K562 (cell line): ENCODE results near the gene ZNF366. TPM values are rescaled to one million over a fixed set of nuclear protein-coding genes. Genes with fewer than 3 reads are reported as not detected.

Experiments
- ATAC-seq: fragments of 200-7000 bp; cut with Tn5 transposase; 3 replicates; pipeline ENCODE4 v1.9.1; 2020; ENCODE audit warnings: moderate library complexity
- BruUV-seq: library from RNA; stranded (reverse); fragments of 400-500 nt; replicated peaks from 2 replicates; lab custom pipeline; 2021; lab: Mats Ljungman, UMichigan
- CTCF ChIA-PET: fragments of 300-600 bp; formaldehyde crosslinking; extraction: SDS; loops from one replicate; lab custom pipeline; 2021; ENCODE audit warnings: low intra/inter-chr PET ratio; lab: Yijun Ruan, JAX
- POLR2A ChIA-PET: fragments of 300-600, 350-650 bp; sonication (Branson Sonifier 250); formaldehyde crosslinking; extraction: SDS; loops from one replicate; lab custom pipeline; 2021; ENCODE audit warnings: antibody characterized with exemption, inconsistent platforms; lab: Yijun Ruan, JAX
- DNase-seq, 4 experiments: peaks; one replicate each; pipeline versions ENCODE4 v3.0.0 to v3.0.0-alpha.2; 2011 to 2018; ENCODE audit warnings: low spot score in 3 of 4, mixed read lengths in 3 of 4; ENCODE audit errors: extremely low read depth in 1 of 4
- FAIRE-seq: peaks from 2 replicates; lab custom pipeline; 2011; peaks lifted over from hg19 to GRCh38; lab: Jason Lieb, UNC
- H2AFZ ChIP-seq: 2 replicates; pipeline ENCODE4 v1.6.0; 2011; ENCODE audit warnings: low read depth, low read length, control low read depth, inconsistent platforms
- H3K27ac ChIP-seq: fragments of 200-600 bp; 3 replicates; pipeline ENCODE4 v1.8.0; 2011; ENCODE audit warnings: low read depth, mild to moderate bottlenecking, control low read depth, inconsistent platforms, low read length, moderate library complexity, mixed read lengths; ENCODE audit errors: extremely low read depth
- H3K27me3 ChIP-seq, 2 experiments: fragments of 300-600 bp in 1 of 2; 2 replicates in 1 of 2; 3 replicates in 1 of 2; pipeline versions ENCODE4 v1.6.0 to v1.8.0; 2011; ENCODE audit warnings: inconsistent platforms in 2 of 2, low read length in 2 of 2, mild to moderate bottlenecking in 1 of 2, mixed read lengths in 1 of 2, moderate library complexity in 1 of 2; ENCODE audit not compliant: control insufficient read depth in 2 of 2, insufficient read depth in 2 of 2
- H3K36me3 ChIP-seq: fragments of 300-600 bp; 3 replicates; pipeline ENCODE4 v1.8.0; 2011; ENCODE audit warnings: mild to moderate bottlenecking, low read length, inconsistent platforms; ENCODE audit not compliant: control insufficient read depth, insufficient read depth
- H3K4me1 ChIP-seq, 2 experiments: fragments of 200-600 bp in 1 of 2; replicated peaks in 1 of 2; 2 replicates in 1 of 2; 3 replicates in 1 of 2; pipeline versions ENCODE4 v1.5.1 to v1.8.0; 2011; ENCODE audit warnings: inconsistent platforms in 2 of 2, low read length in 2 of 2, mild to moderate bottlenecking in 1 of 2, mixed read lengths in 1 of 2, moderate library complexity in 1 of 2; ENCODE audit not compliant: control insufficient read depth in 2 of 2, insufficient read depth in 2 of 2
- H3K4me2 ChIP-seq: 2 replicates; pipeline ENCODE4 v1.6.1; 2011; ENCODE audit warnings: low read length, control low read depth, inconsistent platforms, mixed read lengths; ENCODE audit not compliant: insufficient read depth
- H3K4me3 ChIP-seq: fragments of 200-600 bp; sonication (generic), shearing (Covaris generic); 2 replicates; pipeline ENCODE4 v1.5.1; 2016; ENCODE audit warnings: control low read depth, inconsistent platforms
- H3K79me2 ChIP-seq: fragments of 200-600 bp; 3 replicates; pipeline ENCODE4 v1.8.0; 2011; ENCODE audit warnings: low read length, inconsistent platforms; ENCODE audit not compliant: control insufficient read depth, insufficient read depth
- H3K9ac ChIP-seq, 2 experiments: 2 replicates each; pipeline versions ENCODE4 v1.6.0 to v1.6.1; 2011; ENCODE audit warnings: low read depth in 2 of 2, low read length in 2 of 2, control low read depth in 1 of 2, inconsistent platforms in 1 of 2, mild to moderate bottlenecking in 1 of 2, mixed read lengths in 1 of 2; ENCODE audit not compliant: insufficient read depth in 1 of 2
- H3K9me1 ChIP-seq: one replicate; pipeline ENCODE4 v1.6.0; 2011; ENCODE audit warnings: inconsistent platforms, mild to moderate bottlenecking, low read length, moderate library complexity; ENCODE audit not compliant: control insufficient read depth, insufficient read depth
- H3K9me3 ChIP-seq: replicated peaks from 2 replicates; pipeline ENCODE4 v1.5.1; 2011; ENCODE audit warnings: low read depth, low read length, inconsistent platforms; ENCODE audit not compliant: control insufficient read depth, insufficient read depth
- H4K20me1 ChIP-seq: replicated peaks from 2 replicates; pipeline ENCODE4 v1.6.1; 2011; ENCODE audit warnings: low read length, inconsistent platforms, mixed read lengths; ENCODE audit not compliant: control insufficient read depth, insufficient read depth
- CBFA2T2 ChIP-seq: fragments of 450-650 bp; conservative IDR thresholded peaks from 2 replicates; pipeline ENCODE4 v1.6.1; 2017; ENCODE audit warnings: mild to moderate bottlenecking
- CBX2 ChIP-seq: fragments of 200-600 bp; sonication (generic); IDR thresholded peaks from one replicate; pipeline ENCODE4 v1.6.1; 2012; ENCODE audit warnings: mild to moderate bottlenecking, low read length, inconsistent platforms; ENCODE audit not compliant: insufficient read depth, poor library complexity, severe bottlenecking
- CEBPG ChIP-seq, 3 experiments: fragments of 200-800 bp in 1 of 3; sonication (Bioruptor generic) in 1 of 3; sonication (generic) in 1 of 3; formaldehyde crosslinking in 1 of 3; IDR thresholded peaks in 2 of 3; conservative IDR thresholded peaks in 1 of 3; 2 replicates each; pipeline versions ENCODE4 v1.6.1 to v1.8.0; 2016 to 2022; ENCODE audit warnings: missing compliant biosample characterization in 2 of 3, missing genetic modification characterization in 2 of 3, mild to moderate bottlenecking in 1 of 3, missing genetic modification reagents in 1 of 3
- RFX5 ChIP-seq: IDR thresholded peaks from 2 replicates; pipeline ENCODE4 v1.6.1; 2011; ENCODE audit warnings: low read depth, mild to moderate bottlenecking, improper control_type of control experiment, low read length
- RFX7 ChIP-seq: fragments of 250-450 bp; sonication (Bioruptor Pico); IDR thresholded peaks from 2 replicates; pipeline ENCODE4 v1.5.1; 2021; ENCODE audit warnings: mild to moderate bottlenecking
- WGBS: fragments of 100-300 bp; shearing (Covaris generic); methylation state at CpG from one replicate; pipeline ENCODE4 v1.1.6; 2016; ENCODE audit warnings: low coverage, mixed read lengths; ENCODE audit not compliant: insufficient coverage; ENCODE audit errors: missing lambda C conversion rate; 5-methylcytosine and 5-hydroxymethylcytosine counted together
- in situ Hi-C: fragments of 300-500 bp; cut with MboI; formaldehyde crosslinking; loops from 4 replicates; pipeline ENCODE4 v1.15.0; 2018; ENCODE audit warnings: inconsistent platforms, mixed read lengths
- intact Hi-C: fragments of 100-400 bp; cut with micrococcal nuclease; formaldehyde crosslinking; loops from 2 replicates; pipeline ENCODE4 v1.14.2; 2022
- polyA plus RNA-seq, 8 experiments: library from polyadenylated mRNA; depleted of rRNA in 4 of 8; stranded (reverse) in 5 of 8; unstranded in 3 of 8; fragments of >200 nt; fragmentation: Nextera tagmentation in 2 of 8; fragmentation: Illumina TruSeq in 1 of 8; extraction: Ambion mirVana in 2 of 8; extraction: Trizol in 1 of 8; gene quantifications; 2 replicates each; pipeline versions ENCODE4 v1.2.1 to v1.2.3, GENCODE V29; 2011 to 2014; ENCODE audit warnings: inconsistent platforms in 1 of 8, missing spikeins in 1 of 8
- total RNA-seq, 7 experiments: library from RNA; depleted of rRNA in 6 of 7; stranded (reverse); fragments of >200 nt in 6 of 7; fragmentation: Illumina TruSeq in 2 of 7; extraction: Trizol in 2 of 7; gene quantifications; 2 replicates each; pipeline versions ENCODE4 v1.2.1 to v1.2.3, GENCODE V29; 2011 to 2021; ENCODE audit warnings: low replicate concordance in 1 of 7
- TF ChIP-seq, protein P1 (sequence below): IDR thresholded peaks from 2 replicates; pipeline ENCODE4 v1.6.1; 2011; ENCODE audit not compliant: insufficient read length; ENCODE audit errors: extremely low read depth
- TF ChIP-seq, protein P2 (sequence below): fragments of 250-450 bp; sonication (Bioruptor Pico); IDR thresholded peaks from 2 replicates; pipeline ENCODE4 v1.9.0; 2021; ENCODE audit warnings: mild to moderate bottlenecking

The ZNF366 gene
- total and polyA plus RNA-seq, 9 of the 15 experiments (the other 6 are each of a cell fraction or from before 2014, with no cell fraction given), result not detected

DNA sequence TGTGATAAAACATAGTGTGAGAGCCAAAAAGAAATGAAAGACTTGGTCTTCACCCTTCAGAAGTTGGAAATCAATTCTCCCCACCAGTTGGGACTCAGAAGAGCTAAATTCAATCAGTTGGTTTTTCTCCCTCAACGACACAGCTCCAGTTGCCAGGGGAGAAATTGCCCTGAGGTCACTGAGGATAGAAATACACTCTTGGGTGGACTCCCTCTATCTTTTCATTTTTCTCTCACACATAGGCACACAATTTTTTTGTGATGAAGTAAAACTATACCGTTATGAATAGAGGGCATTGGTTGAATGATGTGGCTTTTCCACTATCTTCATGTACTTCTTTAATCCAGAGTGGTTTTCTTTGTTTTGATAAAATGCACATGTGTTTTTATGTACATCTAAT is 80.2 kb downstream of the ZNF366 start:
- no peaks in the 10 kb centered on the region for H3K9me1 ChIP-seq
- no peaks in the 10 kb centered on the region for H4K20me1 ChIP-seq
- no peak overlapping the region for H3K9ac ChIP-seq
- H3K4me1 ChIP-seq, result no peaks in the 10 kb centered on the region; a peak in 1 of 5 replicates
- no peak overlapping the region for H3K4me3 ChIP-seq
- H3K27ac ChIP-seq, result no peak overlapping the region
- FAIRE-seq (no peak), ATAC-seq (no peak), DNase-seq (no peak)
- 6% methylated on average over 2 of the region's 2 CpGs for WGBS
- CTCF ChIA-PET, result no interaction called here
- POLR2A ChIA-PET, result no interaction called here
- H3K79me2 ChIP-seq, result no peaks in the 10 kb centered on the region
- intact Hi-C loops (no loop called here), in situ Hi-C loops (no loop called here)
- H3K4me2 ChIP-seq, result no peak overlapping the region
- H2AFZ ChIP-seq, result no peak overlapping the region
- no TSS peak for BruUV-seq
- H3K36me3 ChIP-seq, result no peaks in the 10 kb centered on the region
- H3K9me3 ChIP-seq, result no peaks in the 10 kb centered on the region
- H3K27me3 ChIP-seq, result no peaks in the 10 kb centered on the region; a peak in 2 of 5 replicates
- TF ChIP-seq, protein P1, sequence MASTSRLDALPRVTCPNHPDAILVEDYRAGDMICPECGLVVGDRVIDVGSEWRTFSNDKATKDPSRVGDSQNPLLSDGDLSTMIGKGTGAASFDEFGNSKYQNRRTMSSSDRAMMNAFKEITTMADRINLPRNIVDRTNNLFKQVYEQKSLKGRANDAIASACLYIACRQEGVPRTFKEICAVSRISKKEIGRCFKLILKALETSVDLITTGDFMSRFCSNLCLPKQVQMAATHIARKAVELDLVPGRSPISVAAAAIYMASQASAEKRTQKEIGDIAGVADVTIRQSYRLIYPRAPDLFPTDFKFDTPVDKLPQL, result no peak
- TF ChIP-seq, protein P2, sequence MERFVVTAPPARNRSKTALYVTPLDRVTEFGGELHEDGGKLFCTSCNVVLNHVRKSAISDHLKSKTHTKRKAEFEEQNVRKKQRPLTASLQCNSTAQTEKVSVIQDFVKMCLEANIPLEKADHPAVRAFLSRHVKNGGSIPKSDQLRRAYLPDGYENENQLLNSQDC (CRISPR knock-in tag), result no peak
- TF ChIP-seq CBFA2T2 (no peak), CEBPG (CRISPR knock-in tag; IDR thresholded peaks at IDR 0.05) (no peak), CEBPG (tag; conservative IDR thresholded peaks at IDR 0.05 in 1 of 2, IDR thresholded peaks at IDR 0.05 in 1 of 2) (no peak), RFX7 (no peak), RFX5 (no peak), CBX2 (no peak)
